ENCODE measurements around the gene RSAD1.

RSAD1 gene

DNA sequence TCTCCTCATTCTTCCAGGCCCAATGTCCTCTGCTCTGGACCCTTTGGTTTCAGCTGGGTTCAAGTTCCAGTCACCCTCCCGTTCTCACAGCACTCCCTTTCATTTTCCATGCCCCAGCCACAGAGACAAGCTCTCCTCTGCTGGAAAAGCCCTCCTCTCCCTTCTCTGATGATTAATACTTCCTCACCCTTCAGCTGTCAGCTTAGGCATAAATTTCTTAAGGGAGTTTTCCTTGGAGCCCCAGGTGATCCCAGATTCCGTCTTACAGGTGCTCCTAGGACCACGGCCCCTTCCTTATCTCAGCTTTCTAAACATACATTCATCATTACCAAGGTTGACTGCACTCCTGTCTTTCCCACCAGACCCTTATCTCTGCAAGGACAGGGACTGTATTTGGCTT is 20.4 kb upstream of the RSAD1 start:
- DNase-seq (ENCODE audit: low read depth), result no peak

DNA sequence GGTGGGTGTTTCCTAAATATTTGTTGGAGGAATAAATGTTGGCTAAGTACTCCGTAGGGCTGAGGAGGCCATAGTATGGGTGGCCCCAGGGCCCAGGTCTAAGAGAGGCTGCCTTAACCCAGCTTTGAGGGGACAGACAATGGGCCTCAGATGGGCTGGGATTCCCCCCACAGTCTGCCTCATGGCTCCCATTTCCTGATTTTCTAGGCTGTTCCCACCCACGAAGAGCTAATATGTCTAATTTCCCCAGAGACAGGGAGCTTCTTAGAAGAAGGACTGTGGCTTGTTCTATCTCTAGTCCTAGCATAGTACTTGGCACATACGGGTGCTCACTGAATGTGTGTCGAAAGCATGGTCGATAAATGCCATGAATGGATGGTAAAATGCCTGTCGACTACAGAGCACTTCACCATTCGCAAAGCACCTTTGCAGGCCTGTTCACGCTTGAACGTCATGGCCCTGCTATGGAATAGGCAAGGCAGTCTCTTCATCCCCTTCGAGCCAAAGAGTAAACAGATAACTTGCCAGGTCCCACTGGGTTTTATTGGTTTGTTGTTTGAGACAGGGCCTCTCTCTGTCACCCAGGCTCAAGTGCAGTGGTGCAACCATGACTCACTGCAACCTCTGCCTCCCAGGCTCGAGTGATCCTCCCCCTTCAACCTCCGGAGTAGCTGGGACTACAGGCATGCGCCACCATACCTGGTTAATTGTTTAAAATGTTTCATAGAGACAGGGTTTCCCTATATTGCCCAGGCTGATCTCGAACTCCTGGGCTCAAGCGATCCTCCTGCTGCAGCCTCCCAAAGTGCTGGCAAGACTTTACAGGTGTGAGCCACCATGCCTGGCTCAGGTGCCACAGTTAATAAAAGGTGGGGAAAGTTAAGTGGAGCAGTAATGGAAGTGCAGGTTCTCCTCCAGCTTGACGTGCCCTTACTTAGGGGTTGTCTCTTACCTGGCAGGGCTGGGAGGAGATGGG is 19.7 kb upstream of the RSAD1 start:
- DNase-seq (ENCODE audit: low read depth), result no peak

DNA sequence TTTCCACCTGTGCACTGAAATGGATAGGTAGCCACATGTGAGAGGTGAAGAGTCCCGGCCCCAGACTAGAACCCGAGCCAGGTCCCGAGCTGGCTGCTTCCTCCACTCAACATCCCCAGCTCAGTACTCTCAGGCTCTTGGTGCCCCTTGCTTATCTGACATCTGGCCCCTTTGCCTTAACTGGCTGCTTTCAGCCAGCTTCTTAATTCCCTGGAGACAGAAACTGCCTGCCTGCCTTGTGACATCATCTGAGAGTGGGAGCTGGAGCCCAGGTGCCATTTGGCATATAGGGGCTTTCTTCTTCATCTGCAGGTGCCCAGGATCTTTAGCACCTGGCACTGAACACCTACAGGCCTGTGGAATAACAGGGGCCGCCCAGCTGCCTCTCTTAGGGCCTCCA is 18.9 kb upstream of the RSAD1 start:
- DNase-seq (ENCODE audit: low read depth), result no peak

DNA sequence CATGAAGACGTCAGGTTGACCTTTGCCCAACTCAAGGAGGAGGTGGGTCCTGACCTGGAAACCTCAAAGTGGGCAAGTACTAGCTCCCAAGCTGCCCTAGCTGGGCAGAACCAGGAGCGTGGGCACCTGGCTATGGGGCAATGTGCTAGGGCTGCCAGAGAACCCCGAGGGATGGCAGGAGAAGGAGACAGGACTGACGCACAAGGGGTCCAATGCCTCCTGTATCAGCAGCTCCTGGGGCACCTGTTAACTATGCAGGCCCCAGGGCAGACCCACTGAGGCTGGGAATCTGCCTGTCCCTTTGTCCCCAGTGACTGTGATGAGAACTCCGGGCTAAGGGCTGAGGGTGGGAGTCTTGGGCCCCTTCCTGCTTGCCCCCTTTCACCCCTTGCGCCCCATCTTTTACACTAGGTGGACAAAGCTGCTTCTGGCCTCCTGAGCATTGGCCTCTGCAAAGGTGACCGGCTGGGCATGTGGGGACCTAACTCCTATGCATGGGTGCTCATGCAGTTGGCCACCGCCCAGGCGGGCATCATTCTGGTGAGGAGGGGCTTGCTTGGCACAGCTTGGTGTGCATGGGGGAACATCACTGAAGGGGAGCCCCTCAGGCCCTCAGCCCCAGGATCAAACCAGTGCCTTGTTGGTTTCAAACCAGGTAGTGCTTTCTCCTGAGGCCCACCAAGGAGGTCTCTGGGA is 17.7 kb upstream of the RSAD1 start:
- DNase-seq (ENCODE audit: low read depth), result no peak

DNA sequence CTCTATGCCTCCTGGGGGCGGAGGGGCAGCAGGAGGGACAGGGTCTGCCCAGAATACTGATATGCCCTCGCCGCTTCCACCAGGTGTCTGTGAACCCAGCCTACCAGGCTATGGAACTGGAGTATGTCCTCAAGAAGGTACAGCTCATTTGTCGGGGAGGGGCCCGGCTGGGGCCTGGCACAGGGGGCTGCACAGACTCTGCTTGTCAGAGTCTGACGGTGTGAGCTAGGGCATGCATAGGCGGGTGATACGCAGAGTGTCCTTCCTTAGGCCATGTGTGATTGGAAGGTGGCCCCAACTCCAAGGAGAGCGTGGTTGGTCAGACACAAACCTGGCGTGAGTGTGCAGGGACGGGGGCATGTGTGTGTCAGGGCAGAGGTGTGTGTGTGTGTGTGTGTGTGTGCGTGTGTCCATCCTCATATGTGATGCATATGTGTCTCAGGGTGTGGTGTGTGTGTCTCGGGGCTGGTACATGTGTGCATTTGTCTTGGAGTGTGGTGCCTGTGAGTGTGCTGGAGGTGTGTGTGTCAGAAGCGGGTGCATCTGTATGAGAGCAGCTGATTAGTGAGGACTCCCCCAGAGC is 17.0 kb upstream of the RSAD1 start:
- DNase-seq (ENCODE audit: low read depth), result no peak

- DNase-seq (ENCODE audit: low read depth), result no peak
Measured at GRCh38 chr17:50462446-50462845, 16.2 kb upstream of the RSAD1 start.

DNA sequence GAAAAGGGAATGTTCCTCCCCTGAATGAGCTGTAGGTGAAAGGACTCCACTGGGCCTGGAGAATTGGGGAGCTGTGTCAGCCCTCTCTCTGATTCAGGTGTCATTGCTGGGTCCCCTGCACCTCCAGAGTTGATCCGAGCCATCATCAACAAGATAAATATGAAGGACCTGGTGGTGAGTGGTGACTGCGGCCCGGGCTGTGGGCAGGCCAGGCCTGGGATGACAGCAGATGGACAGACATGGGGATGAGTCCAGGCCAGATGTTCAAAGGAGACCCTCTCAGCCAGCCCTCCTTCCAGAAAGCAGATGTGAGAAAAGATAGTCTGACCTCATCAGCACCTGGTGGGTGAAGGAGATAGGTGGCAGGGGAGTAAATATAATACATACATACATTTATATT is 14.5 kb upstream of the RSAD1 start:
- DNase-seq (ENCODE audit: low read depth), result no peak

GRCh38 chr17:50464736-50465135 is 13.9 kb upstream of the RSAD1 start:
- DNase-seq (ENCODE audit: low read depth), result no peak

DNA sequence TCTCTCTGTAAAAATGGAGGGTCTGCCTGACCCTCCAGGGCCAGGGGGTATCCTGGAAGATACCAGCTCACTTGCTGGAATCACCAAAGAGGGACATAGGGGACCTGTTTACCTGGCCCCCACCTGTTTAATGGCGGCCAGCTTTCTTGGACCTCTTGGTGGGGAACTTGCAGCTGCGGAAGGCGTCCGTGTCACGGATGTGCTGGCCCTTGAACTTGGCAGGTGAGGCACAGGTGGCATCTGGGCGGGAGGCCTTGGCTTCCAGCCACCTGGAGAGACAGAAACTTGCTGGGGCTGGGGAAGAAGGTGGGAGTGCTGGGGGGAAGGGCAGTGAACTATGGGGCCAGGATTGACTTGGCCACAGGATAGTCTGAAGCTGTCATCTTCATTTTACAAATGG is 13.5 kb upstream of the RSAD1 start:
- no peak for DNase-seq (ENCODE audit: low read depth)

DNA sequence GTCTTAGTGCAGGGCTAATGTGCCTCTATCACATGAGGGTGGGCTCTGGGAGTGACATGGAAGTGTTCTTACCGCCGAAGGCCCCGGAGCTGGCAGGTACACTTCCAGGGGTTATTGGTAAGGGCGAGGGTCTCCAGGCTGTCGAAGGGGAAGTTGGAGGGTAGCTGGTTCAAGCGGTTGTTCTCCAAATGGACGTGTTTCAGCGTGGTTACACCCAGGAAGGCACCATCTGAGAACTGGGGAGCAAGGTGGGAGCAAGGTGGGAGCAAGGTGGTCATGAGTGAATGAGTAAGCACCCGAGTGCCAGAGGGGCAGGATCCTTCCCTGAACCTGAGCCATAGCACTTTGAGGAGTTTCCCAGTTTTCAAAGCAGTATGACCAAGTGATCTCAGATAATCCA is 13.0 kb upstream of the RSAD1 start:
- no peak for DNase-seq (ENCODE audit: low read depth)

GRCh38 chr17:50466371-50467113 is 12.1 kb upstream of the RSAD1 start:
- DNase-seq (ENCODE audit: low read depth), result no peak

DNA sequence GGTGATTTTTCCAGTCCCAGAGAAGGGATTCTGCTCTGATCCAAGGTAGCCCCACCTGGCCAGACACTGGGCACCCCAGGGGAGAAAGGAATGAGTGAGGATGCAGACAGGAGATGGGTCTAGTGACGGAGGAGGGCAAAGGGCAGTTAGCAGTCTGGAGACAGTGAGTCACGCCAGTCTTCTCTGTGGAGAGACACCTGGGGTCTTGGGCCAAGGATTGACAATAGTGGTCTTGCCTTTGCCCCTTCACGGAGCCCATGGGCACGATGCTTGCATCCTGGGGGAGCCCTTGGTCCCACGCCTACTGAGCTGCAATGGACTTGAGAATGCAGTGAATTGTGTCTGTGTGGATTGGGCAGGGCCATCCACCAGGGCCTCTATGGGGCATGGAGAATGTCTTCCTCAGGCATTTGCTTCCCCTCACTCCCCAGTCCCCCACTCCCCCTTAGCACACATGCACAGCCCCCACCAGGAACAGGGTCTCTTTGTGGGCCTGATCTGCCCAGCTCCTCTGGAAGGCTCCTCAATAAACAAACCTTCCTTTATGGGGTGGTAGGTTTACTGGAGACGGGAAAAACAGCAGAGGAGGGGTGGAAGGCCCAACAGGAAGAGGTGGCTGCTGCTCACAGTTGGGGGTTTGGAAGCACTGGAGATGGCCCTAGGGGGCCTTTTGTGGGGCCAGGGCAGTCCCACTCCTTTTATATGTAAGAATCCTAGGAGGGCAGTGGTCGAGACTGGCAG is 11.4 kb upstream of the RSAD1 start:
- DNase-seq (ENCODE audit: low read depth), result no peak

- no peak for DNase-seq (ENCODE audit: low read depth)
Measured at GRCh38 chr17:50467855-50468303, 10.8 kb upstream of the RSAD1 start.

GRCh38 chr17:50468304-50469207 is 10.1 kb upstream of the RSAD1 start, which contains the start of gene CHAD:
TSS of gene CHAD (minus strand) at chr17:50468880. CDS start at chr17:50468813, 67 bp downstream.
- no peak for DNase-seq (ENCODE audit: low read depth)

DNA sequence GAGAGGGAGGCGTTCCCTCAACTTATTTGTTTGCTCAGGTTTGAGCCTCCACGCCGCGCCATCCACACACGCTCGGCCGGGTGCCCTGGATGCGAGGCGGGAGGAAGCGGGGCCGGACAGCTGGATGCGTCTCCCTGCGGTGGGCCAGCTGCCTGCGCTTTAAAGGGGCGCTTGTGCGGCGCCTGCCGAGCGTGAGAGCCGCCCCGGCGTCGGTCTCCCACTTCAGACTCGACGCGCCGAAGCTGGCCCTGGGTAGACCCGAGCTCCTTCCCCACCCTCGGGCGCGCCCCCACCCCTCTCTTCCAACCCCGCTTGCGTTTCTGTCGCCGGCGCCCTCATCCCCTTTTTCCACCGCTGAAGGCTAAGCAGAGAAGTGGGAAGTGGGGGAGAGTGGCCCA is 9.5 kb upstream of the RSAD1 start:
- no peak for DNase-seq (ENCODE audit: low read depth)

- DNase-seq (ENCODE audit: low read depth), result no peak
Measured at GRCh38 chr17:50469671-50470305, 8.9 kb upstream of the RSAD1 start.

DNA sequence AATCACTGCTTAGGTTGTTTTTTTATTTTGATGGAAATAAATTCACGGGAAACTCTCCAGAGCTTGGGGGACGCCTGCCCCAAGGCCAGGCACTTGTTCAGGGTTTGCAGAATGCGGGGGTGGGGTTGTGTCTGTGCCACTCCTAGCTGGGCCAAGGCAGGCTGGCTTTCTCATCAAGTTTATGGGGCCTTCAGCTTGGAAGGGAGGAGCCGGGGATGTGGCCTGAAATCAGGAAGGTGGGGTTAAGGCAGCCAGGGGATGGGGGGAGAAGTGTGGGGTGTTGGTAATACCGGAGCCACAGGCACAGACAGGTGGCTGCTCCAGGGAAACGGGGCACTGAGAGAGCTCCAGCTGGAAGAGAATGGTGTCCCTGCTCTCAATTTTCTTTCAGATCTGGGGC is 8.2 kb upstream of the RSAD1 start:
- no peak for DNase-seq (ENCODE audit: low read depth)

- no peak for DNase-seq (ENCODE audit: low read depth)
Measured at GRCh38 chr17:50471009-50471905, 7.4 kb upstream of the RSAD1 start.

GRCh38 chr17:50472286-50472685 is 6.4 kb upstream of the RSAD1 start:
- no peak for DNase-seq (ENCODE audit: low read depth)

Data from HS-27A (cell line).